H9 (cell line): Measurements from ENCODE around the gene ZNF451. TPM values are rescaled to one million over a fixed set of nuclear protein-coding genes. Genes with fewer than 3 reads are reported as not detected.

Experiments used
- DNase-seq: peaks from one replicate; pipeline ENCODE4 v3.0.0-alpha.2; 2017
- H2AFZ ChIP-seq: one replicate; pipeline ENCODE4 v1.6.1; 2013; ENCODE audit warnings: mild to moderate bottlenecking, low read length, control low read depth, moderate library complexity
- H2AK5ac ChIP-seq: 2 replicates; pipeline ENCODE4 v1.6.1; 2013; ENCODE audit warnings: low read length, control low read depth, mixed read lengths; ENCODE audit not compliant: insufficient read length
- H2BK120ac ChIP-seq: one replicate; pipeline ENCODE4 v1.6.1; 2013; ENCODE audit warnings: low read depth, mild to moderate bottlenecking, low read length, control low read depth, inconsistent platforms; ENCODE audit not compliant: poor library complexity, severe bottlenecking
- H2BK12ac ChIP-seq: 2 replicates; pipeline ENCODE4 v1.6.1; 2013; ENCODE audit warnings: low read length, control low read depth, mixed read lengths, low read depth; ENCODE audit not compliant: insufficient read length
- H2BK15ac ChIP-seq: 2 replicates; pipeline ENCODE4 v1.6.1; 2013; ENCODE audit warnings: low read depth, low read length, control low read depth
- H2BK20ac ChIP-seq: one replicate; pipeline ENCODE4 v1.6.1; 2013; ENCODE audit warnings: low read depth, mild to moderate bottlenecking, low read length, control low read depth, inconsistent platforms; ENCODE audit not compliant: poor library complexity, severe bottlenecking
- H2BK5ac ChIP-seq: 2 replicates; pipeline ENCODE4 v1.6.1; 2013; ENCODE audit warnings: low read length, control low read depth, mixed read lengths; ENCODE audit not compliant: insufficient read length
- H3K14ac ChIP-seq: 2 replicates; pipeline ENCODE4 v1.6.1; 2013; ENCODE audit warnings: low read length, control low read depth; ENCODE audit not compliant: insufficient read depth
- H3K18ac ChIP-seq: 2 replicates; pipeline ENCODE4 v1.6.1; 2013; ENCODE audit warnings: low read depth, mild to moderate bottlenecking, mixed read lengths, low read length, control low read depth; ENCODE audit not compliant: insufficient read length
- H3K23ac ChIP-seq: 2 replicates; pipeline ENCODE4 v1.6.1; 2013; ENCODE audit warnings: low read length, control low read depth, mixed read lengths, low read depth; ENCODE audit not compliant: insufficient read length
- H3K23me2 ChIP-seq: 2 replicates; pipeline ENCODE4 v1.6.1; 2013; ENCODE audit warnings: low read depth, mild to moderate bottlenecking, mixed read lengths, low read length, control low read depth; ENCODE audit not compliant: insufficient read length, poor library complexity, severe bottlenecking
- H3K27ac ChIP-seq: 2 replicates; pipeline ENCODE4 v1.5.1; 2013; ENCODE audit warnings: low read length, control low read depth, mixed read lengths, low read depth; ENCODE audit not compliant: insufficient read length
- H3K27me3 ChIP-seq: 2 replicates; pipeline ENCODE4 v1.6.1; 2013; ENCODE audit warnings: low read length, control low read depth, inconsistent platforms; ENCODE audit not compliant: insufficient read depth
- H3K4ac ChIP-seq: 2 replicates; pipeline ENCODE4 v1.6.1; 2013; ENCODE audit warnings: low read depth, mild to moderate bottlenecking, control low read depth, inconsistent platforms, low read length, moderate library complexity
- H3K4me1 ChIP-seq: 2 replicates; pipeline ENCODE4 v1.6.1; 2013; ENCODE audit warnings: low read length, control low read depth, inconsistent platforms; ENCODE audit not compliant: insufficient read depth
- H3K4me2 ChIP-seq: 2 replicates; pipeline ENCODE4 v1.6.1; 2013; ENCODE audit warnings: low read length, control low read depth, mixed read lengths; ENCODE audit not compliant: insufficient read length, insufficient read depth
- H3K56ac ChIP-seq: 2 replicates; pipeline ENCODE4 v1.6.1; 2013; ENCODE audit warnings: low read depth, mild to moderate bottlenecking, mixed read lengths, low read length, control low read depth; ENCODE audit not compliant: insufficient read length
- H3K79me1 ChIP-seq: 2 replicates; pipeline ENCODE4 v1.6.1; 2013; ENCODE audit warnings: low read depth, mild to moderate bottlenecking, moderate library complexity, low read length, control low read depth, inconsistent platforms; ENCODE audit not compliant: insufficient read depth, poor library complexity, severe bottlenecking
- H3K79me2 ChIP-seq: 2 replicates; pipeline ENCODE4 v1.6.1; 2013; ENCODE audit warnings: low read length, control low read depth, inconsistent platforms; ENCODE audit not compliant: insufficient read depth
- H3K9ac ChIP-seq: 2 replicates; pipeline ENCODE4 v1.6.1; 2013; ENCODE audit warnings: low read length, control low read depth, mixed read lengths; ENCODE audit not compliant: insufficient read length; ENCODE audit errors: extremely low read depth
- H3K9me3 ChIP-seq: one replicate; pipeline ENCODE4 v1.6.1; 2013; ENCODE audit warnings: low read depth, low read length, inconsistent platforms; ENCODE audit not compliant: control insufficient read depth
- H3T11ph ChIP-seq: one replicate; pipeline ENCODE4 v1.6.1; 2013; ENCODE audit warnings: mild to moderate bottlenecking, low read length, control low read depth, inconsistent platforms
- H4K20me1 ChIP-seq: one replicate; pipeline ENCODE4 v1.6.1; 2013; ENCODE audit not compliant: control insufficient read depth, insufficient read length, insufficient read depth
- H4K5ac ChIP-seq: 2 replicates; pipeline ENCODE4 v1.6.1; 2013; ENCODE audit warnings: low read depth, mild to moderate bottlenecking, mixed read lengths, low read length, control low read depth; ENCODE audit not compliant: insufficient read length
- H4K8ac ChIP-seq: replicated peaks from 2 replicates; pipeline ENCODE4 v1.6.1; 2013; ENCODE audit warnings: low read length, control low read depth, mixed read lengths, low read depth; ENCODE audit not compliant: insufficient read length
- H4K91ac ChIP-seq: 2 replicates; pipeline ENCODE4 v1.6.1; 2013; ENCODE audit warnings: low read depth, mild to moderate bottlenecking, moderate library complexity, mixed read lengths, low read length, control low read depth; ENCODE audit not compliant: insufficient read length
- H3K27ac Mint-ChIP-seq, 3 experiments: 2 replicates in 2 of 3; 3 replicates in 1 of 3; pipeline ENCODE4 v1.8.0; 2020 to 2021; ENCODE audit warnings: mixed read lengths in 3 of 3, mild to moderate bottlenecking in 1 of 3, moderate library complexity in 1 of 3
- H3K27me3 Mint-ChIP-seq: 2 replicates; pipeline ENCODE4 v1.8.0; 2021; ENCODE audit warnings: low read depth, mild to moderate bottlenecking, moderate library complexity, mixed read lengths
- H3K36me3 Mint-ChIP-seq, 3 experiments: 2 replicates in 2 of 3; 3 replicates in 1 of 3; pipeline ENCODE4 v1.8.0; 2020 to 2021; ENCODE audit warnings: low read depth in 3 of 3, mixed read lengths in 3 of 3; ENCODE audit not compliant: insufficient read depth in 1 of 3
- H3K4me1 Mint-ChIP-seq, 2 experiments: 2 replicates each; pipeline ENCODE4 v1.8.0; 2020; ENCODE audit warnings: mixed read lengths in 2 of 2
- H3K4me3 Mint-ChIP-seq, 2 experiments: 2 replicates in 1 of 2; 3 replicates in 1 of 2; pipeline ENCODE4 v1.8.0; 2020 to 2021; ENCODE audit warnings: mild to moderate bottlenecking in 2 of 2, mixed read lengths in 2 of 2, moderate library complexity in 1 of 2
- H3K9me3 Mint-ChIP-seq, 2 experiments: 2 replicates in 1 of 2; 3 replicates in 1 of 2; pipeline ENCODE4 v1.8.0; 2020; ENCODE audit warnings: mild to moderate bottlenecking in 2 of 2, mixed read lengths in 2 of 2, moderate library complexity in 1 of 2
- total RNA-seq: library from RNA; stranded (reverse); gene quantifications from 2 replicates; pipeline ENCODE4 v1.2.1, GENCODE V29; 2021
- TF ChIP-seq, protein P1 (sequence below): fragments of 200-600 bp; sonication (generic); conservative IDR thresholded peaks from 3 replicates; pipeline ENCODE4 v1.8.0; 2021; ENCODE audit warnings: antibody characterized with exemption, mild to moderate bottlenecking

The ZNF451 gene
- total RNA-seq, 1 experiment from 2014 or later = 71.2 TPM

DNA sequence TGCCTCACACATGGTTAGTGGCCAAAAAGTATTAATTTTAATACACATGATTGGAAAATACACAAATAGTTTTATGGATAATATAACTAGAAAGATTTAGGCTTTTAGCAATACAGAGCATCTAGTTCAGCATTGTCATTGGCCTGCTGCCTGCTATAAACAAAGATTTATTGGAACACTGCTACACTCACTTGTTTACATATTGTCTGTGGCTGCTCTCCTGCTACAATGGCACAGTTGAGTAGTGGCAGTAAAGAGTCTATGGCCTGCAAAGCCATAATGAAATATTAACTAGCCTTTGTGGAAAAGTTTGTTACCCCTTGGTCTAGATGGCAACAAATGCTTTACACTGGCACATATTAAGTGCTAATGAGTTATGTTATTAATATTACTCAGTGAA is 37.8 kb downstream of the ZNF451 start:
- no peaks in the 10 kb centered on the region for H3K4me1 ChIP-seq
- H2BK15ac ChIP-seq = no peak overlapping the region
- no peak overlapping the region for H4K8ac ChIP-seq
- no peak overlapping the region for H3K56ac ChIP-seq
- no peak overlapping the region for H2BK12ac ChIP-seq
- H3K9me3 Mint-ChIP-seq = no peaks in the 10 kb centered on the region
- H3K4me3 Mint-ChIP-seq = no peak overlapping the region
- no peak overlapping the region for H3K23ac ChIP-seq
- H3K4ac ChIP-seq = no peak overlapping the region
- H3K27me3 Mint-ChIP-seq = no peaks in the 10 kb centered on the region
- H3K4me2 ChIP-seq = no peak overlapping the region
- H3K9ac ChIP-seq = no peak overlapping the region
- no peak overlapping the region for H3T11ph ChIP-seq
- H3K23me2 ChIP-seq = no peaks in the 10 kb centered on the region
- no peak overlapping the region for H2AK5ac ChIP-seq
- H3K27me3 ChIP-seq = no peaks in the 10 kb centered on the region
- H3K27ac ChIP-seq = no peak overlapping the region
- no peak overlapping the region for H2AFZ ChIP-seq
- no peaks in the 10 kb centered on the region for H3K79me1 ChIP-seq
- H3K79me2 ChIP-seq = no peaks in the 10 kb centered on the region
- no peak overlapping the region for H2BK20ac ChIP-seq
- no peaks in the 10 kb centered on the region for H3K9me3 ChIP-seq
- no peak overlapping the region for H2BK120ac ChIP-seq
- no peak for DNase-seq
- no peaks in the 10 kb centered on the region for H3K4me1 Mint-ChIP-seq
- no peak overlapping the region for H4K5ac ChIP-seq
- H2BK5ac ChIP-seq = no peak overlapping the region
- H3K36me3 Mint-ChIP-seq = peaks cover 3 to 5% (median 4%) of the 10 kb centered on the region in 3 experiments; a peak in 5 of 7 replicates
- no peak overlapping the region for H3K18ac ChIP-seq
- no peak overlapping the region for H3K14ac ChIP-seq
- H4K20me1 ChIP-seq = no peaks in the 10 kb centered on the region
- TF ChIP-seq, protein P1, sequence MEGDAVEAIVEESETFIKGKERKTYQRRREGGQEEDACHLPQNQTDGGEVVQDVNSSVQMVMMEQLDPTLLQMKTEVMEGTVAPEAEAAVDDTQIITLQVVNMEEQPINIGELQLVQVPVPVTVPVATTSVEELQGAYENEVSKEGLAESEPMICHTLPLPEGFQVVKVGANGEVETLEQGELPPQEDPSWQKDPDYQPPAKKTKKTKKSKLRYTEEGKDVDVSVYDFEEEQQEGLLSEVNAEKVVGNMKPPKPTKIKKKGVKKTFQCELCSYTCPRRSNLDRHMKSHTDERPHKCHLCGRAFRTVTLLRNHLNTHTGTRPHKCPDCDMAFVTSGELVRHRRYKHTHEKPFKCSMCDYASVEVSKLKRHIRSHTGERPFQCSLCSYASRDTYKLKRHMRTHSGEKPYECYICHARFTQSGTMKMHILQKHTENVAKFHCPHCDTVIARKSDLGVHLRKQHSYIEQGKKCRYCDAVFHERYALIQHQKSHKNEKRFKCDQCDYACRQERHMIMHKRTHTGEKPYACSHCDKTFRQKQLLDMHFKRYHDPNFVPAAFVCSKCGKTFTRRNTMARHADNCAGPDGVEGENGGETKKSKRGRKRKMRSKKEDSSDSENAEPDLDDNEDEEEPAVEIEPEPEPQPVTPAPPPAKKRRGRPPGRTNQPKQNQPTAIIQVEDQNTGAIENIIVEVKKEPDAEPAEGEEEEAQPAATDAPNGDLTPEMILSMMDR = no peak
- H4K91ac ChIP-seq = no peak overlapping the region
- H3K27ac Mint-ChIP-seq = no peak overlapping the region
